Astrocyte (in vitro differentiated cells and primary cell): ENCODE data around the gene MAPK10. TPM values are rescaled to one million over a fixed set of nuclear protein-coding genes. Genes with fewer than 3 reads are reported as not detected.

Experiments
- DNase-seq: peaks from one replicate; pipeline ENCODE4 v3.0.0-alpha.2; 2010; ENCODE audit warnings: low read depth
- FAIRE-seq: peaks from 2 replicates; lab custom pipeline; 2011; peaks lifted over from hg19 to GRCh38; lab: Jason Lieb, UNC
- H2AFZ ChIP-seq: 2 replicates; pipeline ENCODE4 v1.6.0; 2012; ENCODE audit warnings: low read depth, low read length, inconsistent platforms
- H3K27ac ChIP-seq: 2 replicates; pipeline ENCODE4 v1.5.1; 2011; ENCODE audit warnings: low read depth, low read length, inconsistent platforms
- H3K27me3 ChIP-seq: 2 replicates; pipeline ENCODE4 v1.6.0; 2011; ENCODE audit warnings: low read length, inconsistent platforms; ENCODE audit not compliant: insufficient read depth
- H3K36me3 ChIP-seq: 2 replicates; pipeline ENCODE4 v1.5.1; 2011; ENCODE audit warnings: low read length, inconsistent platforms; ENCODE audit not compliant: insufficient read depth
- H3K4me1 ChIP-seq: 2 replicates; pipeline ENCODE4 v1.5.1; 2011; ENCODE audit warnings: low read length, inconsistent platforms; ENCODE audit not compliant: insufficient read depth
- H3K4me2 ChIP-seq: 2 replicates; pipeline ENCODE4 v1.6.0; 2012; ENCODE audit warnings: low read length, inconsistent platforms
- H3K4me3 ChIP-seq: 2 replicates; pipeline ENCODE4 v1.5.1; 2011; ENCODE audit warnings: low read depth, mild to moderate bottlenecking, low read length, inconsistent platforms; ENCODE audit not compliant: insufficient read depth
- H3K79me2 ChIP-seq: 2 replicates; pipeline ENCODE4 v1.6.0; 2012; ENCODE audit warnings: mild to moderate bottlenecking, low read length, inconsistent platforms; ENCODE audit not compliant: insufficient read depth
- H3K9ac ChIP-seq: 2 replicates; pipeline ENCODE4 v1.6.0; 2012; ENCODE audit warnings: mild to moderate bottlenecking, low read length, inconsistent platforms
- H3K9me3 ChIP-seq: 2 replicates; pipeline ENCODE4 v1.5.1; 2012; ENCODE audit warnings: low read depth, mild to moderate bottlenecking, low read length, inconsistent platforms; ENCODE audit not compliant: insufficient read depth
- H4K20me1 ChIP-seq: 2 replicates; pipeline ENCODE4 v1.6.0; 2012; ENCODE audit warnings: low read length, inconsistent platforms; ENCODE audit not compliant: insufficient read depth
- H3K27ac Mint-ChIP-seq: one replicate; pipeline ENCODE4 v1.8.0; 2021; ENCODE audit warnings: mild to moderate bottlenecking, mixed read lengths; ENCODE audit not compliant: unreplicated experiment
- H3K27me3 Mint-ChIP-seq: one replicate; pipeline ENCODE4 v1.8.0; 2021; ENCODE audit warnings: low read depth, mixed read lengths; ENCODE audit not compliant: unreplicated experiment
- H3K36me3 Mint-ChIP-seq: one replicate; pipeline ENCODE4 v1.8.0; 2021; ENCODE audit warnings: low read depth, mixed read lengths; ENCODE audit not compliant: unreplicated experiment
- H3K4me1 Mint-ChIP-seq: one replicate; pipeline ENCODE4 v1.8.0; 2021; ENCODE audit warnings: low read depth, mixed read lengths; ENCODE audit not compliant: unreplicated experiment
- H3K4me3 Mint-ChIP-seq: one replicate; pipeline ENCODE4 v1.8.0; 2021; ENCODE audit warnings: mild to moderate bottlenecking, moderate library complexity, mixed read lengths; ENCODE audit not compliant: unreplicated experiment
- H3K9me3 Mint-ChIP-seq: one replicate; pipeline ENCODE4 v1.8.0; 2021; ENCODE audit warnings: mild to moderate bottlenecking, mixed read lengths; ENCODE audit not compliant: unreplicated experiment
- EZH2 ChIP-seq: IDR thresholded peaks from 2 replicates; pipeline ENCODE4 v1.6.1; 2012; ENCODE audit warnings: mild to moderate bottlenecking, low read length, inconsistent platforms; ENCODE audit not compliant: insufficient read depth
- total RNA-seq: library from RNA; stranded (reverse); gene quantifications from 2 replicates; pipeline ENCODE4 v1.2.1, GENCODE V29; 2021
- TF ChIP-seq, protein P1 (sequence below): IDR thresholded peaks from 2 replicates; pipeline ENCODE4 v1.5.1; 2011; ENCODE audit warnings: low read depth, mild to moderate bottlenecking, inconsistent platforms, low read length, moderate library complexity; ENCODE audit not compliant: insufficient read depth

Gene MAPK10
- total RNA-seq, 1 donor from 2014 or later: 7.5 TPM

DNA sequence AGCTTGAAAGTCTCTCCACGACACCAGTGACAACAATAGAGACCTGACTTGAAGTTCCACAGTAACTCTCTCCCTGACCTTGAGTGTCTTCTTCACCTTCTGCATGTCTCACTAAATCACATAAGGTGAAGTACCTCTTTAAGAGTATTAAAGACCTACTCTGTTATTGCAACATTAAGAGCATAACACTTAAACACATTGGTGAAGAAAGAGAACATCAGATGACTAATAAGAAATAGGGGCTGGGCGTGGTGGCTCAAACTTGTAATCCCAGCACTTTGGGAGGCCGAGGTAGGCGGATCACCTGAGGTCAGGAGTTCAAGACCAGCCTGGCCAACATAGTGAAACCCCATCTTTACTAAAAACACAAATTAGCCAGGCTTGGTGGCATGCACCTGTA lies 33.9 kb upstream of the MAPK10 start:
- H3K4me1 Mint-ChIP-seq: peaks cover 2% of the 10 kb centered on the region
- DNase-seq (no peak), FAIRE-seq (no peak)
- Histone ChIP-seq H3K4me3 (no peak overlapping the region), H3K36me3 (no peaks in the 10 kb centered on the region), H3K9ac (no peak overlapping the region), H3K27me3 (no peaks in the 10 kb centered on the region), H3K4me2 (no peak overlapping the region), H3K27ac (no peak overlapping the region), H2AFZ (no peak overlapping the region), H3K4me1 (no peaks in the 10 kb centered on the region), H4K20me1 (no peaks in the 10 kb centered on the region), H3K79me2 (no peaks in the 10 kb centered on the region), H3K9me3 (no peaks in the 10 kb centered on the region)
- TF ChIP-seq, protein P1, sequence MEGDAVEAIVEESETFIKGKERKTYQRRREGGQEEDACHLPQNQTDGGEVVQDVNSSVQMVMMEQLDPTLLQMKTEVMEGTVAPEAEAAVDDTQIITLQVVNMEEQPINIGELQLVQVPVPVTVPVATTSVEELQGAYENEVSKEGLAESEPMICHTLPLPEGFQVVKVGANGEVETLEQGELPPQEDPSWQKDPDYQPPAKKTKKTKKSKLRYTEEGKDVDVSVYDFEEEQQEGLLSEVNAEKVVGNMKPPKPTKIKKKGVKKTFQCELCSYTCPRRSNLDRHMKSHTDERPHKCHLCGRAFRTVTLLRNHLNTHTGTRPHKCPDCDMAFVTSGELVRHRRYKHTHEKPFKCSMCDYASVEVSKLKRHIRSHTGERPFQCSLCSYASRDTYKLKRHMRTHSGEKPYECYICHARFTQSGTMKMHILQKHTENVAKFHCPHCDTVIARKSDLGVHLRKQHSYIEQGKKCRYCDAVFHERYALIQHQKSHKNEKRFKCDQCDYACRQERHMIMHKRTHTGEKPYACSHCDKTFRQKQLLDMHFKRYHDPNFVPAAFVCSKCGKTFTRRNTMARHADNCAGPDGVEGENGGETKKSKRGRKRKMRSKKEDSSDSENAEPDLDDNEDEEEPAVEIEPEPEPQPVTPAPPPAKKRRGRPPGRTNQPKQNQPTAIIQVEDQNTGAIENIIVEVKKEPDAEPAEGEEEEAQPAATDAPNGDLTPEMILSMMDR: no peak
- no peak for TF ChIP-seq EZH2
- no peak overlapping the region for H3K4me3 Mint-ChIP-seq
- H3K27me3 Mint-ChIP-seq: peaks cover 3% of the 10 kb centered on the region
- no peaks in the 10 kb centered on the region for H3K36me3 Mint-ChIP-seq
- H3K27ac Mint-ChIP-seq: no peak overlapping the region
- H3K9me3 Mint-ChIP-seq: no peaks in the 10 kb centered on the region

DNA sequence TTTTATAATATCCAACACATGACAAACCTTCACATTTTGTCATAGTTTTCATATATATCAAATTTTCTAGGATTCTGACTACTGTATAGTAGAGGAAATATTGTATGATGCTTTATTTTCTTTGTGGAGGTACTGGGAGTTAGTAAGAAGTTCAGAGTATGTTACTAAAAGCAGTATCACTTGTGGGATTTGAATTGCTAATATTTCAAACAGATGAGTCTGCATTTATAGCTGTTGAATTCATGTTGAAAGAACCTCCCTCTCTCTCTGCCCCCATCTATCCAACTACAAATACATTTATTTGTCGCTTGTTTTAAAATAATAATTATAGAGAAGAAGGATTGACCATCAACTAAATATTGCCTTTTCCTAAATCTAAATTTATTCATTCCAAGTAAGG lies 29.8 kb upstream of the MAPK10 start:
- H3K27ac Mint-ChIP-seq: no peak overlapping the region
- no peak overlapping the region for H3K4me3 Mint-ChIP-seq
- Histone ChIP-seq H3K36me3 (no peaks in the 10 kb centered on the region), H3K4me2 (no peak overlapping the region), H3K79me2 (no peaks in the 10 kb centered on the region), H4K20me1 (no peaks in the 10 kb centered on the region), H3K27ac (no peak overlapping the region), H3K4me1 (no peaks in the 10 kb centered on the region), H3K9ac (no peak overlapping the region), H3K4me3 (no peak overlapping the region), H3K27me3 (no peaks in the 10 kb centered on the region), H2AFZ (no peak overlapping the region), H3K9me3 (no peaks in the 10 kb centered on the region)
- H3K4me1 Mint-ChIP-seq: peaks cover 2% of the 10 kb centered on the region
- TF ChIP-seq, protein P1: no peak
- TF ChIP-seq EZH2: no peak
- no peak for FAIRE-seq
- H3K9me3 Mint-ChIP-seq: no peaks in the 10 kb centered on the region
- no peaks in the 10 kb centered on the region for H3K36me3 Mint-ChIP-seq
- H3K27me3 Mint-ChIP-seq: peaks cover 3% of the 10 kb centered on the region
- no peak for DNase-seq

DNA sequence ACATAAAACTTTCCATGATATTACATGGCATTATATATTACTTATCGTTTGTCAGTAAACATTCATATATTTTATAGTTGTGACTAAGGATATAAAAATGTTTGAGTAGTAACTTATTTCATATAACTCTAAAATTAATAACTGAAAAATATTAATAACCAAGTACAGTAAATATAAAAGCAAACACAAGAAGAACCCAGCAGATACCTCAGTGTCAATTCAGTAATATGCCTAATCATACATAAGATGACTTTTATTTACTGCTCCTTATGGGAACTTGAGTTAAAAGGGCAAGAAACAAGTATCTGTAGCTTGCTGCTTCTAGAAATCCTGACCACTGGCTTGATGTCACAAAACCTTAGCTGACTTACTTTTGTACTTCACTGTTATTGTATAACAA lies 28.4 kb upstream of the MAPK10 start:
- no peak for FAIRE-seq

More for the DNA sequence above, 28.4 kb upstream of the MAPK10 start:
- H3K4me2 ChIP-seq: no peak overlapping the region
- H3K4me3 Mint-ChIP-seq: no peak overlapping the region
- H3K27ac Mint-ChIP-seq: no peak overlapping the region
- no peak for DNase-seq
- no peak overlapping the region for H3K4me3 ChIP-seq
- H3K27ac ChIP-seq: no peak overlapping the region
- no peak overlapping the region for H2AFZ ChIP-seq
- no peaks in the 10 kb centered on the region for H3K36me3 ChIP-seq
- TF ChIP-seq EZH2: no peak
- TF ChIP-seq, protein P1: no peak
- H3K4me1 Mint-ChIP-seq: peaks cover 2% of the 10 kb centered on the region
- no peaks in the 10 kb centered on the region for H3K79me2 ChIP-seq
- no peaks in the 10 kb centered on the region for H3K36me3 Mint-ChIP-seq
- H3K4me1 ChIP-seq: no peaks in the 10 kb centered on the region
- H3K27me3 ChIP-seq: no peaks in the 10 kb centered on the region
- H3K27me3 Mint-ChIP-seq: peaks cover 3% of the 10 kb centered on the region
- no peaks in the 10 kb centered on the region for H3K9me3 Mint-ChIP-seq
- H4K20me1 ChIP-seq: no peaks in the 10 kb centered on the region
- no peak overlapping the region for H3K9ac ChIP-seq
- no peaks in the 10 kb centered on the region for H3K9me3 ChIP-seq
